22Rv1 (cell line): ENCODE results near the gene CEP128.

Experiments used
- CTCF ChIP-seq: fragments of 450-650 bp; IDR thresholded peaks from 2 replicates; pipeline ENCODE4 v1.5.1; 2017; ENCODE audit warnings: mild to moderate bottlenecking
- ZFX ChIP-seq: fragments of 450-650 bp; IDR thresholded peaks from 2 replicates; pipeline ENCODE4 v1.6.1; 2017; ENCODE audit warnings: antibody characterized with exemption, borderline replicate concordance

- TF ChIP-seq CTCF (no peak), ZFX (no peak)
Measured at GRCh38 chr14:80695869-80696268, 245.7 kb downstream of the CEP128 start.
